ENCODE measurements around the gene PRKCB.

DNA sequence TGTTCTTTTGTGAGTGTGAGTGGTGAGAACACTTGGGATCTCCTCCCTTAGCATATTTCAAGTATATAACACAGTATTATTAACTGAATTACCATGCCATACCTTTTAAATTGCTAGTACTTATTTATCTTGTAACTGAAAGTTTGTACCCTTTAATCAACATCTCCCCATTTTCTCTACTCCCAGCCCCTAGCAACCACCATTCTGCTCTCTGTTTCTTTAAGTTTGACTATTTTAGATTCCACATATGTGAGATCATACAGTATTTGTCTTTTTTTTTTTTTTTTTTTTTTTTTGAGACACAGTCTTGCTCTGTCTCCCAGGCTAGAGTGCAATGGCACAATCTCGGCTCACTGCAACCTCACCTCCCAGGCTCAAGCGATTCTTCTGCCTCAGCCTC is 302.8 kb downstream of the PRKCB start:
- TF ChIP-seq, protein P1, sequence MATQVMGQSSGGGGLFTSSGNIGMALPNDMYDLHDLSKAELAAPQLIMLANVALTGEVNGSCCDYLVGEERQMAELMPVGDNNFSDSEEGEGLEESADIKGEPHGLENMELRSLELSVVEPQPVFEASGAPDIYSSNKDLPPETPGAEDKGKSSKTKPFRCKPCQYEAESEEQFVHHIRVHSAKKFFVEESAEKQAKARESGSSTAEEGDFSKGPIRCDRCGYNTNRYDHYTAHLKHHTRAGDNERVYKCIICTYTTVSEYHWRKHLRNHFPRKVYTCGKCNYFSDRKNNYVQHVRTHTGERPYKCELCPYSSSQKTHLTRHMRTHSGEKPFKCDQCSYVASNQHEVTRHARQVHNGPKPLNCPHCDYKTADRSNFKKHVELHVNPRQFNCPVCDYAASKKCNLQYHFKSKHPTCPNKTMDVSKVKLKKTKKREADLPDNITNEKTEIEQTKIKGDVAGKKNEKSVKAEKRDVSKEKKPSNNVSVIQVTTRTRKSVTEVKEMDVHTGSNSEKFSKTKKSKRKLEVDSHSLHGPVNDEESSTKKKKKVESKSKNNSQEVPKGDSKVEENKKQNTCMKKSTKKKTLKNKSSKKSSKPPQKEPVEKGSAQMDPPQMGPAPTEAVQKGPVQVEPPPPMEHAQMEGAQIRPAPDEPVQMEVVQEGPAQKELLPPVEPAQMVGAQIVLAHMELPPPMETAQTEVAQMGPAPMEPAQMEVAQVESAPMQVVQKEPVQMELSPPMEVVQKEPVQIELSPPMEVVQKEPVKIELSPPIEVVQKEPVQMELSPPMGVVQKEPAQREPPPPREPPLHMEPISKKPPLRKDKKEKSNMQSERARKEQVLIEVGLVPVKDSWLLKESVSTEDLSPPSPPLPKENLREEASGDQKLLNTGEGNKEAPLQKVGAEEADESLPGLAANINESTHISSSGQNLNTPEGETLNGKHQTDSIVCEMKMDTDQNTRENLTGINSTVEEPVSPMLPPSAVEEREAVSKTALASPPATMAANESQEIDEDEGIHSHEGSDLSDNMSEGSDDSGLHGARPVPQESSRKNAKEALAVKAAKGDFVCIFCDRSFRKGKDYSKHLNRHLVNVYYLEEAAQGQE (IDR thresholded peaks at IDR 0.05; ENCODE audit: unreplicated experiment): no peak
- TF ChIP-seq, protein P2, sequence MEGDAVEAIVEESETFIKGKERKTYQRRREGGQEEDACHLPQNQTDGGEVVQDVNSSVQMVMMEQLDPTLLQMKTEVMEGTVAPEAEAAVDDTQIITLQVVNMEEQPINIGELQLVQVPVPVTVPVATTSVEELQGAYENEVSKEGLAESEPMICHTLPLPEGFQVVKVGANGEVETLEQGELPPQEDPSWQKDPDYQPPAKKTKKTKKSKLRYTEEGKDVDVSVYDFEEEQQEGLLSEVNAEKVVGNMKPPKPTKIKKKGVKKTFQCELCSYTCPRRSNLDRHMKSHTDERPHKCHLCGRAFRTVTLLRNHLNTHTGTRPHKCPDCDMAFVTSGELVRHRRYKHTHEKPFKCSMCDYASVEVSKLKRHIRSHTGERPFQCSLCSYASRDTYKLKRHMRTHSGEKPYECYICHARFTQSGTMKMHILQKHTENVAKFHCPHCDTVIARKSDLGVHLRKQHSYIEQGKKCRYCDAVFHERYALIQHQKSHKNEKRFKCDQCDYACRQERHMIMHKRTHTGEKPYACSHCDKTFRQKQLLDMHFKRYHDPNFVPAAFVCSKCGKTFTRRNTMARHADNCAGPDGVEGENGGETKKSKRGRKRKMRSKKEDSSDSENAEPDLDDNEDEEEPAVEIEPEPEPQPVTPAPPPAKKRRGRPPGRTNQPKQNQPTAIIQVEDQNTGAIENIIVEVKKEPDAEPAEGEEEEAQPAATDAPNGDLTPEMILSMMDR (conservative IDR thresholded peaks at IDR 0.05; ENCODE audit: low read depth in 2 of 2): no peak
